Naive thymus-derived CD4-positive, alpha-beta T cell (primary cell): ENCODE data around the gene NRN1L. TPM values are rescaled to one million over a fixed set of nuclear protein-coding genes. Genes with fewer than 3 reads are reported as not detected.

Source experiments
- ATAC-seq: fragments of 150-1000 bp; cut with Tn5 transposase; 2 replicates; pipeline ENCODE4 v1.10.0; 2021; ENCODE audit warnings: mild to moderate bottlenecking, moderate library complexity
- CTCF ChIA-PET: fragments of 350-600 bp; sonication (Branson Sonifier 250); formaldehyde crosslinking; loops from one replicate; lab custom pipeline; 2021; ENCODE audit warnings: antibody characterized with exemption; lab: Charles Lee
- POLR2A ChIA-PET: fragments of 350-600 bp; sonication (Branson Sonifier 250); formaldehyde crosslinking; loops from one replicate; lab custom pipeline; 2021; ENCODE audit warnings: antibody characterized with exemption, inconsistent platforms; lab: Charles Lee
- DNase-seq, 9 donors: peaks; one replicate each; pipeline versions ENCODE4 v3.0.0 to v3.0.0-alpha.2; 2020 to 2022; ENCODE audit warnings: mixed read lengths in 1 of 9
- H3K27ac ChIP-seq: one replicate; pipeline ENCODE4 v1.7.0; 2013; ENCODE audit warnings: mild to moderate bottlenecking, low read depth, low read length, moderate library complexity
- H3K27me3 ChIP-seq, 2 donors: one replicate each; pipeline ENCODE4 v1.7.0; 2013; ENCODE audit warnings: low read length in 2 of 2, mild to moderate bottlenecking in 2 of 2, moderate library complexity in 2 of 2; ENCODE audit not compliant: control insufficient read depth in 2 of 2, insufficient read depth in 2 of 2
- H3K36me3 ChIP-seq, 3 experiments: 1 replicate in 2 of 3; 2 replicates in 1 of 3; pipeline ENCODE4 v1.7.0; 2013; ENCODE audit warnings: low read length in 3 of 3, mild to moderate bottlenecking in 3 of 3, moderate library complexity in 1 of 3; ENCODE audit not compliant: insufficient read depth in 3 of 3, control insufficient read depth in 2 of 3
- H3K4me1 ChIP-seq, 2 donors: one replicate each; pipeline ENCODE4 v1.7.0; 2013; ENCODE audit warnings: low read length in 2 of 2, mild to moderate bottlenecking in 2 of 2, moderate library complexity in 1 of 2; ENCODE audit not compliant: control insufficient read depth in 2 of 2, insufficient read depth in 2 of 2
- H3K4me3 ChIP-seq: 2 replicates; pipeline ENCODE4 v1.7.0; 2013; ENCODE audit warnings: mild to moderate bottlenecking, low read length
- H3K9me3 ChIP-seq, 3 experiments: 1 replicate in 2 of 3; 2 replicates in 1 of 3; pipeline ENCODE4 v1.7.0; 2013; ENCODE audit warnings: low read length in 3 of 3; ENCODE audit not compliant: control insufficient read depth in 2 of 3
- H3K27ac Mint-ChIP-seq, 9 donors: one replicate each; pipeline ENCODE4 v1.8.0; 2020 to 2022; ENCODE audit warnings: mixed read lengths in 9 of 9, mild to moderate bottlenecking in 8 of 9, moderate library complexity in 5 of 9, inconsistent platforms in 2 of 9
- H3K27me3 Mint-ChIP-seq, 5 donors: one replicate each; pipeline ENCODE4 v1.8.0; 2021 to 2022; ENCODE audit warnings: mixed read lengths in 5 of 5, mild to moderate bottlenecking in 1 of 5
- H3K36me3 Mint-ChIP-seq, 5 donors: one replicate each; pipeline ENCODE4 v1.8.0; 2020 to 2022; ENCODE audit warnings: mixed read lengths in 5 of 5, mild to moderate bottlenecking in 3 of 5, inconsistent platforms in 1 of 5
- H3K4me1 Mint-ChIP-seq, 7 donors: one replicate each; pipeline ENCODE4 v1.8.0; 2020 to 2022; ENCODE audit warnings: mixed read lengths in 7 of 7, mild to moderate bottlenecking in 3 of 7, inconsistent platforms in 1 of 7
- H3K4me3 Mint-ChIP-seq, 10 donors: one replicate each; pipeline ENCODE4 v1.8.0; 2020 to 2022; ENCODE audit warnings: mild to moderate bottlenecking in 10 of 10, mixed read lengths in 10 of 10, moderate library complexity in 6 of 10, inconsistent platforms in 2 of 10
- H3K9me3 Mint-ChIP-seq, 11 donors: one replicate each; pipeline ENCODE4 v1.8.0; 2020 to 2022; ENCODE audit warnings: mixed read lengths in 11 of 11, mild to moderate bottlenecking in 4 of 11, inconsistent platforms in 1 of 11, moderate library complexity in 1 of 11
- intact Hi-C, 2 donors: fragments of 100-400 bp; cut with micrococcal nuclease; formaldehyde crosslinking; loops; one replicate each; pipeline ENCODE4 v1.15.1; 2023
- polyA plus RNA-seq, 2 donors: library from polyadenylated mRNA; unstranded; fragments of 300-500 nt; fragmentation: Illumina TruSeq; gene quantifications; one replicate each; pipeline ENCODE4 v1.2.3, GENCODE V29; 2021
- total RNA-seq, 6 experiments: library from RNA in 5 of 6; stranded (reverse) in 5 of 6; gene quantifications; 1 replicate in 5 of 6; 2 replicates in 1 of 6; pipeline ENCODE4 v1.2.3 and lab custom pipeline; 2021 to 2026

The NRN1L gene
- total and polyA plus RNA-seq, 7 experiments from 2014 or later, result 1.1 to 6.4 (median 3.2) TPM; not detected in 2

DNA sequence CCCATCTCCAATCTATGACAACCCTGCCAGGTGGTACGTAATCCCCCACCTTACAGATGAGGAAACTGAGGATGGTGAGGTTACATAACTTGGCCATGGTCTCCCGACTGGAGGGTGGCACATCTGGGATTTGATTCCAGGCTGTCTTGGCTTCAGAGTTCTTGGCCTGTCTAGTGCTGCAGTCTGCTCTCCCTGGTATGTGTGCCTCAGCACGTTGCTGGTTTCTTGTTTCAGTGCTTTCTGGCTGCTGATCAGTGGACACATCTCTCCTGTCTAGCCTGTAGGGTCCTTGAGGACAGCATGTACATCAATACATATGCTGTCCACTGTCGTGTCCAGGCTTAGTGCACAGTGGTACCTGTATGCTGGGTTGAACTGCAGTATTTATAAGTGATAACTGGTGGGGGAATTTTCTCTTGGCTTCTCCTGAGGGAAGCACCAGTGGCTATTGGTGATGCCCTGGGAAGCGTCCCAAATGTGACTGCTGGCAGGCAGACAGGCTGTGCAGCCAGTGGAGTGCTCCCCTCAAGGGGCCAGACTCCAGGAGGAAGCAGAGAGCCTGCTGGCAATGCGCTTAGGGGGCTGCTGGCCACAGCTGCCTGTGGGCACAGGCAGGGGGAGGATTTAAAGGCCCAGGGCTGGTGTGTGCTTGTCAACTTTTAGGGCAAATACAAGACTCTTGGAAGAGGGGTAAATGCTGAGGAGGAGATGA is 32.6 kb downstream of the NRN1L start:
- H3K36me3 ChIP-seq, result peaks cover 0 to 50% (median 0%) of the 10 kb centered on the region in 3 experiments
- intact Hi-C loops, result no loop called here
- peak overlapping the region in 6 of 9 donors; percentile 28 to 81 (median 70) for H3K27ac Mint-ChIP-seq

DNA sequence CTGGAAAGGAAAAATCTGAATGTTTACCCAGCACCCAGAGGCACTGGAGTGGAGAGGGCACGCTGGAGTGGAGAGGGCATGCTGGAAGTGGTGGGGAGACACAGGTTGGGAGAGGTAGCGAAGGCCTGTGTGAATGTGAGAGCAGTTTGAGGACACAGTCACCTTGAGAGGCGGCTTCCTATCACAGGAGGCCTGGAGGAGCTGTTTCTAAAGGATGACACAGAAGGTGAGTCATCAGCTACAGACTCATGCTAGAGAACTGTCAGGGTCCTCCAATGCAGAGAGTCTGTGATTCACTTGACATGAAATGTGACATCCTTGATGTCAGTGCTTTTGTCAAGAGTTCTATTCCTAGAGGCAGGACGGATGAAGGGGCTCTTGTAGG is 33.2 kb downstream of the NRN1L start:
- no peaks in the 10 kb centered on the region for H3K4me1 ChIP-seq
- H3K36me3 ChIP-seq, result peaks cover 0 to 53% (median 0%) of the 10 kb centered on the region in 3 experiments
- peaks cover 23 to 50% (median 41%) of the 10 kb centered on the region in 7 donors for H3K4me1 Mint-ChIP-seq
- no peak for ATAC-seq
- no peaks in the 10 kb centered on the region for H3K9me3 Mint-ChIP-seq
- intact Hi-C loops, result no loop called here
- CTCF ChIA-PET, result no interaction called here
- DNase-seq, result peak in 1 of 9 donors; percentile 44
- POLR2A ChIA-PET, result interaction anchor here (0.7 kb wide), 1 partner anchor 179 kb away, joined by 3 read pairs; no protein-coding TSS in a partner anchor
- no peaks in the 10 kb centered on the region for H3K27me3 ChIP-seq
- no peak overlapping the region for H3K27ac ChIP-seq
- no peak overlapping the region for H3K4me3 ChIP-seq
- no peaks in the 10 kb centered on the region for H3K9me3 ChIP-seq
- H3K27me3 Mint-ChIP-seq, result no peaks in the 10 kb centered on the region
- peak overlapping the region in 1 of 10 donors; percentile 27 for H3K4me3 Mint-ChIP-seq
- H3K27ac Mint-ChIP-seq, result peak overlapping the region in 6 of 9 donors; percentile 28 to 81 (median 70)
- peaks cover 0 to 22% (median 0%) of the 10 kb centered on the region in 5 donors for H3K36me3 Mint-ChIP-seq

More for the DNA sequence above, 32.6 kb downstream of the NRN1L start:
- Mint-ChIP-seq H3K36me3 (peaks cover 0 to 22% (median 0%) of the 10 kb centered on the region in 5 donors), H3K4me1 (peaks cover 23 to 49% (median 39%) of the 10 kb centered on the region in 7 donors), H3K9me3 (no peaks in the 10 kb centered on the region), H3K27me3 (no peaks in the 10 kb centered on the region), H3K4me3 (peak overlapping the region in 1 of 10 donors; percentile 27)
- ChIA-PET CTCF (no interaction called here), POLR2A (interaction anchor here (0.7 kb wide), 1 partner anchor 180 kb away, joined by 3 read pairs; no protein-coding TSS in a partner anchor)
- no peaks in the 10 kb centered on the region for H3K4me1 ChIP-seq
- no peak overlapping the region for H3K27ac ChIP-seq
- H3K9me3 ChIP-seq, result no peaks in the 10 kb centered on the region
- no peak for ATAC-seq
- no peak overlapping the region for H3K4me3 ChIP-seq
- no peak for DNase-seq
- no peaks in the 10 kb centered on the region for H3K27me3 ChIP-seq

DNA sequence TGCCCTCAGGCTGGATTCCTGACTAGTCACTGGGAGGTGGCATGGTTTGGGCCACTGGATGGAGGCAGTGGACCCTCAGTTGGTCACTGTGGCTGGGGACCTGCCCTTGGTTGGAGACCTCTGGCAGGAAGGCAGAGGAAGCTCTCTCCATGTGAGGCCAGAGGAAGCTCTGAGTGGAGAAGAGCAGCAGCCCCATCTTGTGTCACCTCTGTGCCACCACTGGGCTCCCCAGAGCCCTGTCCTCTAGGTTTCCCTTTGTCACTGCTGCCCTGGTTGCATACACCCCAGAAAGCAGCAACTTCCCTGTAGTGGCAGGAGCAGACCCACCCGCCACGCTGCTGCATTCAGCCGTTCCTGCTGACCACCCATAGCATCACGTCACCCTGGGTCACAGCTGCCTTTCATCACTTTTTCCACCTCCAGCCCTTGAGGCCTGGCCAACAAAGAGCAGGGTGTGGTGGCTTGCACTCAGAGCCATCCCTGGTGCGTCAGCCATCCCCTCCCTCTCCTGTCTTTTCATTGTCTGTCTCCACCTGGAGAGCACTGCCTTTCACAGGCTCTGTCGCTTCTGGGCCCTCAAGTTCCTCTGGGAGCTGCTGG is 35.0 kb downstream of the NRN1L start:
- peaks cover 0 to 18% (median 0%) of the 10 kb centered on the region in 5 donors for H3K36me3 Mint-ChIP-seq
- peak overlapping the region in 1 of 9 donors; percentile 5 for H3K27ac Mint-ChIP-seq
- Histone ChIP-seq H3K27me3 (no peaks in the 10 kb centered on the region), H3K36me3 (peaks cover 0 to 57% (median 0%) of the 10 kb centered on the region in 3 experiments), H3K4me1 (no peaks in the 10 kb centered on the region), H3K9me3 (no peaks in the 10 kb centered on the region), H3K4me3 (no peak overlapping the region), H3K27ac (no peak overlapping the region)
- no peak overlapping the region for H3K4me3 Mint-ChIP-seq
- no peaks in the 10 kb centered on the region for H3K27me3 Mint-ChIP-seq
- intact Hi-C loops, result no loop called here
- CTCF ChIA-PET, result interaction anchor here (0.6 to 1.1 kb wide), 2 partner anchors 248 to 399 kb away, joined by 4 to 5 read pairs; no protein-coding TSS in a partner anchor
- no peaks in the 10 kb centered on the region for H3K9me3 Mint-ChIP-seq
- DNase-seq (no peak), ATAC-seq (no peak)
- POLR2A ChIA-PET, result interaction anchor here (0.6 to 0.9 kb wide), 3 partner anchors 103 to 399 kb away, joined by 3 to 5 read pairs (median 3); partner anchors contain the start of genes DDX28 and DUS2
- H3K4me1 Mint-ChIP-seq, result peaks cover 21 to 45% (median 40%) of the 10 kb centered on the region in 7 donors

DNA sequence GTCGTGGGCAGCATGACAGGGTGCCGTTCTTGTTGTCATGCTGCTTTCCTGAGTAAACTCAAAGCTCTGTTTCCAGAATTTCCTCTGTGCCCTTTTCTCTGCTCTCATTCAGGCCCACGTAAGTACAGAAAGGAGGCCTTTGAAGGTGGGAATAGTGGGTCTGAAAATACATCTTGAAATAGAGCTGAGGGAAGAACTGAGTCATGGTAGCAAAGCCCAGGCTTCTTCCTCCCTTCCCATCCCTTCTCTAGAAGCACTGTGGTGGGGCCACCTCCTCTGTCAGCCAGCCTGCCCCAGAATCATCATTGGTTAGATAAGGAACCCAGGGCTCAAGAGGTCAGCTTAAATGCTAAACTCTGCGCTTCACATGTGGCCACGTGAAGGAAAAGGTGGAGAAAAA is 37.5 kb downstream of the NRN1L start:
- POLR2A ChIA-PET, result interaction anchor here (1.0 to 1.2 kb wide), 2 partner anchors 9 to 20 kb away, joined by 5 read pairs; no protein-coding TSS in a partner anchor
- no peaks in the 10 kb centered on the region for H3K27me3 ChIP-seq
- CTCF ChIA-PET, result no interaction called here
- no peak overlapping the region for H3K27ac ChIP-seq
- ATAC-seq (no peak), DNase-seq (no peak)
- Mint-ChIP-seq H3K27ac (peak overlapping the region in 6 of 9 donors; percentile 17 to 74 (median 29)), H3K9me3 (no peaks in the 10 kb centered on the region), H3K4me1 (peaks cover 5 to 24% (median 22%) of the 10 kb centered on the region in 7 donors), H3K27me3 (no peaks in the 10 kb centered on the region), H3K4me3 (no peak overlapping the region), H3K36me3 (peaks cover 0 to 8% (median 0%) of the 10 kb centered on the region in 5 donors)
- H3K36me3 ChIP-seq, result peaks cover 0 to 46% (median 0%) of the 10 kb centered on the region in 3 experiments
- no peaks in the 10 kb centered on the region for H3K4me1 ChIP-seq
- no peaks in the 10 kb centered on the region for H3K9me3 ChIP-seq
- intact Hi-C loops, result no loop called here
- H3K4me3 ChIP-seq, result no peak overlapping the region

DNA sequence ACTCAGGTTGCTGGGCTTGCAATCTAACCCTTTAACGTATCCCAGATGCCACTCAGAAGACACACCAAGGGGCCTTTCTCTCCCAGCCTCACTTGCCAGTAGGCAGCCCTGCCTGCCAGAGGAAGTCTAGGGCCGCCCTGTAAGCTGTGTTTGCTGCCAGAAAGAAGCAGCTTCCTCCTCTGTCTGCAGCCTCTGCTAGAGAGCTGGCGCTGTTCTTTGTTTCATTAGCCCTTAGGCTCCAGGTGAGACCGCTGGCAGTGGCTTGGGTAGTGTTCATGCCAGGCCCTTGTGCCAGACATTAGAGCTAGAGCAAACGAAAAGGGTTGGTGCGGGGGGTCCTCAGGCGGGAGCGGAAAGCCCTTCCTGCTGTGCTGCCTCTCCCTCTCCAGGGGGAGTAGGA is 38.1 kb downstream of the NRN1L start:
- H3K4me1 Mint-ChIP-seq, result peaks cover under 1 to 19% (median 17%) of the 10 kb centered on the region in 7 donors
- no peak for DNase-seq
- peak overlapping the region in 2 of 9 donors; percentile 55 to 69 for H3K27ac Mint-ChIP-seq
- H3K27me3 Mint-ChIP-seq, result no peaks in the 10 kb centered on the region
- intact Hi-C loops, result no loop called here
- CTCF ChIA-PET, result no interaction called here
- no peaks in the 10 kb centered on the region for H3K27me3 ChIP-seq
- no peaks in the 10 kb centered on the region for H3K9me3 ChIP-seq
- H3K36me3 Mint-ChIP-seq, result peaks cover 0 to 3% (median 0%) of the 10 kb centered on the region in 5 donors
- POLR2A ChIA-PET, result interaction anchor here (1.2 kb wide), 1 partner anchor 8 kb away, joined by 5 read pairs; no protein-coding TSS in a partner anchor
- no peak for ATAC-seq
- H3K36me3 ChIP-seq, result peaks cover 0 to 47% (median 0%) of the 10 kb centered on the region in 3 experiments
- no peaks in the 10 kb centered on the region for H3K9me3 Mint-ChIP-seq
- no peak overlapping the region for H3K4me3 ChIP-seq
- no peaks in the 10 kb centered on the region for H3K4me1 ChIP-seq
- no peak overlapping the region for H3K27ac ChIP-seq
- no peak overlapping the region for H3K4me3 Mint-ChIP-seq

DNA sequence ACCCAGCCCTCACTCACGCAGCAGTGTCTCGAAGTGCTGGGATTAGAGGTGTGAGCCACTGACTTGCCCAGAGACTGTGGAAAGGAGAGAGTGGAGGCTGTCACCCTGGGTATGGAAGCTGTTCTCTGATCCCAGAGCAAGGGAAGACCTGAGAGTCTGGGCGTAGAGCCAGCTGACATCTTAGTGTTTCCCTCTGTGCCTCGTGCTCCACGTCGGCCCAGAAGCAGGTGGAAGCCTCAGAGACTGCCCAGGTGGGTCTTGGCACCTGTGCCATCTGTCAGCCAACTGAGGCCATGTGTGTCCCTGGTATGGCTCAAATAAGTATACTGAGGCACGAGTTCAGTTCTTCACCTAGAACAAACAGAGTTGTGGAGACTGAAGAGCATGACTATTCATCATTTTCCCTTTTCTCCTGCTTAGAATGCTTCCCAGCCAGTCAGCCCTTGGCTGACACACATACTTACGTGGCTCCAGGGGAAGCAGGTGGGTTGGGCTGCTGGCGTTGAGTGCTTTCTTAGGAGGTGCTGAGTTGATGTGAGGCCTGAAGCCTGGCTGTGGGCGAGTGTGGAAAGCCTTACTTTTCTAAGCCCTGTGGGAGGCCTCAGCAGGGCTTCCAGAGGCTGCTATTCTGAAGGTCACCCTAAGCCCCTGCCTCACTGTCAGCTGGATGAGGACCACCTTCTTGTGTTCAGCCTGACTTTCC is 38.9 kb downstream of the NRN1L start:
- Mint-ChIP-seq H3K4me3 (no peak overlapping the region), H3K9me3 (no peaks in the 10 kb centered on the region), H3K4me1 (peaks cover 0 to 21% (median 14%) of the 10 kb centered on the region in 7 donors), H3K27me3 (no peaks in the 10 kb centered on the region), H3K27ac (peak overlapping the region in 4 of 9 donors; percentile 12 to 36 (median 21)), H3K36me3 (peaks cover 0 to 7% (median 0%) of the 10 kb centered on the region in 5 donors)
- Histone ChIP-seq H3K4me3 (no peak overlapping the region), H3K36me3 (peaks cover 0 to 45% (median 0%) of the 10 kb centered on the region in 3 experiments), H3K9me3 (no peaks in the 10 kb centered on the region), H3K27me3 (no peaks in the 10 kb centered on the region), H3K4me1 (no peaks in the 10 kb centered on the region), H3K27ac (no peak overlapping the region)
- DNase-seq, result no peak
- no peak for ATAC-seq
- ChIA-PET POLR2A (no interaction called here), CTCF (interaction anchor here (1.8 kb wide), 1 partner anchor 40 kb away, joined by 5 read pairs; no protein-coding TSS in a partner anchor)
- intact Hi-C loops, result no loop called here
